Fibroblast of villous mesenchyme (primary cell): ENCODE data around the gene CELSR1. TPM values are rescaled to one million over a fixed set of nuclear protein-coding genes. Genes with fewer than 3 reads are reported as not detected.

ENCODE experiments used
- DNase-seq: peaks from one replicate; pipeline ENCODE4 v3.0.0-alpha.2; 2010; ENCODE audit warnings: low read depth
- H3K4me3 ChIP-seq: 2 replicates; pipeline ENCODE4 v1.5.1; 2011; ENCODE audit warnings: low read depth, mild to moderate bottlenecking, low read length
- total RNA-seq: library from RNA; depleted of rRNA; stranded (reverse); fragments of >200 nt; gene quantifications from 2 replicates; pipeline ENCODE4 v1.2.3, GENCODE V29; 2012
- TF ChIP-seq, protein P1 (sequence below): IDR thresholded peaks from 2 replicates; pipeline ENCODE4 v1.5.1; 2012; ENCODE audit warnings: low read depth, mild to moderate bottlenecking, low read length; ENCODE audit not compliant: insufficient read depth

The CELSR1 gene
- total RNA-seq, 1 donor, result 1.7 TPM

DNA sequence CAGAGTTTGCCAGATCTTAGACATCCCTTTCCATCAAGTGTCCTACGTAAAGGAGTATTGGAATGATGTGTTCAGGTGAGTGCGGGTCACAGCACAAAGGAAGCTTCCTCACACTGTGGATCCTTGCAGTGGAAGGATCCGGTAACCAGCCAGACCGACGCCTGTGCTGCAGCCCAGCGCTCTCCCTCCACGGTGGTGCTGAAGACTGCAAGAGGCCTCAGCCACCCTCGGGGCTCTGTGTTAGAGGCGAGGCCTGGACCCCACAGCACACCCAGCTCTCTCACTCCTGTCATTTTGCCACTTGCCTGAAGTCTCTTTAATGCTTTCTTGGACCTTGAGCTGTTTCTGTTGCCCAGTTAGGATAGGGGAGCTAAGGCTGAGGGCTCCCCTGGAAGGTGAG lies 199.6 kb downstream of the CELSR1 start:
- TF ChIP-seq, protein P1, sequence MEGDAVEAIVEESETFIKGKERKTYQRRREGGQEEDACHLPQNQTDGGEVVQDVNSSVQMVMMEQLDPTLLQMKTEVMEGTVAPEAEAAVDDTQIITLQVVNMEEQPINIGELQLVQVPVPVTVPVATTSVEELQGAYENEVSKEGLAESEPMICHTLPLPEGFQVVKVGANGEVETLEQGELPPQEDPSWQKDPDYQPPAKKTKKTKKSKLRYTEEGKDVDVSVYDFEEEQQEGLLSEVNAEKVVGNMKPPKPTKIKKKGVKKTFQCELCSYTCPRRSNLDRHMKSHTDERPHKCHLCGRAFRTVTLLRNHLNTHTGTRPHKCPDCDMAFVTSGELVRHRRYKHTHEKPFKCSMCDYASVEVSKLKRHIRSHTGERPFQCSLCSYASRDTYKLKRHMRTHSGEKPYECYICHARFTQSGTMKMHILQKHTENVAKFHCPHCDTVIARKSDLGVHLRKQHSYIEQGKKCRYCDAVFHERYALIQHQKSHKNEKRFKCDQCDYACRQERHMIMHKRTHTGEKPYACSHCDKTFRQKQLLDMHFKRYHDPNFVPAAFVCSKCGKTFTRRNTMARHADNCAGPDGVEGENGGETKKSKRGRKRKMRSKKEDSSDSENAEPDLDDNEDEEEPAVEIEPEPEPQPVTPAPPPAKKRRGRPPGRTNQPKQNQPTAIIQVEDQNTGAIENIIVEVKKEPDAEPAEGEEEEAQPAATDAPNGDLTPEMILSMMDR, result no peak
- H3K4me3 ChIP-seq, result no peak overlapping the region
- no peak for DNase-seq

DNA sequence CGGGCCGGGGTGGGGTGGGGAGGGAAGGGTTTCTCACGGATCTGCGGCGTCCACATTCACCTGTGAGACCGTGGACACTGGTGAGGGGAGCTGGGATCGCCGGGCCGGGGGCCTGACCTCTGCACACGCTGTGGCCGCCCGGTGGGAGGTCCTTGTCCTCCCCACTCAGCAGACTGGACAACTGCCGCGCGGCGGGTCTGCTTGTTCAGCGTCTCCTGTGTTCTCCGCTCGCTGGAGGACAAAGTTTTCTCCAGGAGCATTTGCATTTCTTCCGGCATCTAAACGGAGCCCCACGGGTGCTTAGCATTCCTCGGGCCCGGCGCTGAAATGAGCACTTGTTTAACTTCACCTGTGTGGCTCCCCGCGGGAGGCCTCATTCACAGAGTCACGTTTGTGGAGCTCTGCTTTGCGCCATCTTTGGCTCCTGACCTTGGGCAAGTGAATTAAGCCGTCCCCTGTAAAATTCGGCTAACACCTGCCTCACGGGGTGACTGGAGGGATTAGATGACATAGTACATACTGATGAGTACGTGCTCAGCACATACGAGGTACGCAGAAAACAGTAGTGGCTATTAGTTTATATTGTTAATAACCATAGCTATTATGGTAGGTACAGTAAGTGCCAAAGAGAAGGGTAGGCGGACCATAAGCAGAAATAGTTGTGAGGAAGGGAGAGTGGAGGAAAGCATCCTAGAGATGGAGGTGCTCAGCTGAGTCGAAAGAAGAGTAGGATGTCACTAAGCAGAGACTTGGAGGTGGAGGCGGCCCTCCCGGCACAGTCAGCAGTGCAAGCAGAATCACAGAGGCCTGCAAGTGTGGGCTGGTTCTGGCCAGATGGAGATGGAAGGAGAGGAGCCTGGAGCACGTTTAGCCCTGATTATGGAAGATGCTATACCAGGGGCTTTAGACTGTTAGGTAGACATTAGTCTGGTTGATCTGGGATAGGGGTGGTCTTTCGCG lies 201.0 kb downstream of the CELSR1 start:
- H3K4me3 ChIP-seq, result peak overlapping the region; percentile 95
- DNase-seq, result peak; percentile 21
- TF ChIP-seq, protein P1, result no peak

DNA sequence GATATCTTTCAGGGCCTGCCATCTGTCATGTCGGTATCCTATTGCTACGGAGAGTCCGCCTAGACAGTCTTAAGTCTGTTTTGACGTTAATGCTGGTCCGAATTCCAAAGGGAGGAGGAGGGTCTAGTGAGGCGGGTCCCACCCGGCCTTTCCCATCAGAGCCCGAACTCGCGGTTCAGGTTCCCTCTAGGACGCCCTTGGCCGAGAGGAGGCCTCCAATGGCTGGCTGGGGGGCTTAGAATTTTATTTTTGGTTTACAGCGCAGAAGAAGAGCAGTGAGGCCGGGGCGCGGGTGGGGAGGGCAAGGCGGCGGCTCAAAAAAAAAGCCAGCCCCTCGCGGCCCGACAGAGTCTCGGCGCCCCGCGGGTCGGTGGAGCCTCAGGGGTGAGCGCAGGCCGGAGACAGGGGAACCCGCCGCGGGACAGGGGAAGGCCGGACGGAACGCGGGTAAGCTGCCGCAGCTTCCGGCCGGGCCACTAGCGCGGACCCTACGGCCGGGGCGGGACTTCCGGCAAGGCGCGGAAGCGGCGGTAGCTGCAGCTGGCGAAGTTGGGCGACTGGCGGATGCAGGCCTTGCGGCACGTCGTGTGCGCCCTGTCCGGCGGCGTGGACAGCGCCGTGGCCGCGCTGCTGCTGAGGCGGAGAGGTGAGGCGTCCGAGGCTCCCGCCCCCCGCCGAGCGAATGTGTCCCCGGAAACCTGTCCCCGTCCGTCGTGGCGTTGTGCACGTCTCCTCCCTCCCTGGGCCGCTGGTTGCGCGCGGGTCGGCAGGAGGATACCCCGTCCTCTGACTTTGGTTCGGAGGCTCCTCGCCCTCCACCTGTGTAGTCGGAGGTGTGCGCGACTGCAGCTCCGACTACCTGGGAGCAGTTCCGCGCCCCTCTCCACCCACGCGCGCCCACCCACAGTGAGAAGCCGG lies 202.0 kb downstream of the CELSR1 start, which contains the start of gene TRMU:
TSS of gene TRMU (plus strand) at position 514 of the 918 bp plus-strand sequence. CDS start at position 565, 51 bp downstream.
- peak; percentile 91 for DNase-seq
- TF ChIP-seq, protein P1, result no peak
- peak within 1 kb of the TSS; percentile 95 for H3K4me3 ChIP-seq

DNA sequence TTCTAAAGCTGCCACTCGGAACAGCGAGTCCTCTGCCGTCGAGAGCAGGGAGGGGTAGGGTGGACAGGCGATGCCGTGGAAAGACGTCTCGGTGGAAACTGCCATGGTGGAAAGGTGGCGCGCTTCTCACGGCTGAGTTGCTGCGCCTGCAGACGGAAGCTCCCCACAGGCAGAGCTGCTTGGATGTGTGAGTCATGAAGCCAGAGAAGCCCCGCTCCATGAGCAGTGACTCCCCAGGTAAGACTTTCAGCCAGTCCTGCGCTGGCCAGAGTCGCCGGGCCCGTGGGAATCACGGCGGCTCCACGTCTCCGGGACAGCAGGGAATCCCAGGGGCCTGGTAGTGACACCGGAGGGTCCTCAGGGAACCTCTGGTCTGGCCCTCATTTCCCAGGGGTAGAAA lies 205.9 kb downstream of the CELSR1 start:
- DNase-seq, result no peak
- TF ChIP-seq, protein P1, result no peak
- H3K4me3 ChIP-seq, result no peak overlapping the region

DNA sequence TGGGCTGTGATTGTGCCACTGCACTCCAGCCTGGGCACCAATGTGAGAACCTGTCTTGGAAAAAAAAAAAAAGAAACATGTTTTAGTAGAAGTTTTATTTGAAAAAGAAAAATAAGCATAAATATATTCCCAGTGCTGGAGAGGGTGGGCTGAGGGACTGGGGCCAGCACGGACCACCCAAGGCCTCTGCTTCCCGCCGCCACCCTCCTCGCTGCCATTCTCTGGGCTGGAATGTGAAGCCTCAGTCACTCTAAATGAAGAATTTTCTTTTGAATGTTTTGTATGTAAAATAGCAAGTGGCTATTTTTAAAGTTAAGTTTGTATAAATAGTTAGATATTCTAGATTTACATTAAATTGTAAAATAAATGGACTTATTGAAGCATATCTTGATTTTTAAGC lies 207.0 kb downstream of the CELSR1 start:
- no peak for DNase-seq
- no peak overlapping the region for H3K4me3 ChIP-seq
- TF ChIP-seq, protein P1, result no peak

DNA sequence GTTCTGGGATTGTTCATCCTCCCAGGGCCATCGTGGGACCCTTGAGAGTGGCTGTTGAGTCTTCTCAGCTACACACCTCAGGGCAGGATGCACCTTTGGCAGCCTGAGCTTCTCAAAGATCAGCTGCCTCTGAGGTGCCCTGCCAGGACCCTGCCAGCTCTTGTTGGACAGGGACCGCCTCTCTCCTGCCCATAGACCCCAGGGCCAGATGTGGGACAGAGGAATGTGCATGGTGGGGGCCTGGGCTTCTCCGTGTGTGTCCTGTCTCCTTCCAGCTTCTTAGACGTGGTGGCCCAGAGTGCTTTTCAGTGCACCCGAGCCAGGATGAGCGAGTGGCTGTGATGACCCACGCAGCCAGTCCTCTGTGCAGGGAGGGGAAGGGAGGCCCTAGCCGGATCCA lies 207.8 kb downstream of the CELSR1 start:
- no peak overlapping the region for H3K4me3 ChIP-seq
- TF ChIP-seq, protein P1, result no peak
- DNase-seq, result no peak
